GM18867 (cell line): ENCODE results near the gene CPLX3.

ENCODE experiments used
- ATAC-seq: cut with Tn5 transposase; IDR thresholded peaks from one replicate; pipeline ENCODE4 v1.9.1; 2021; ENCODE audit warnings: mild to moderate bottlenecking, moderate library complexity; ENCODE audit not compliant: unreplicated experiment

CPLX3 gene

GRCh38 chr15:74869726-74870407 lies 43.4 kb downstream of the CPLX3 start:
- ATAC-seq = peak; percentile 42

DNA sequence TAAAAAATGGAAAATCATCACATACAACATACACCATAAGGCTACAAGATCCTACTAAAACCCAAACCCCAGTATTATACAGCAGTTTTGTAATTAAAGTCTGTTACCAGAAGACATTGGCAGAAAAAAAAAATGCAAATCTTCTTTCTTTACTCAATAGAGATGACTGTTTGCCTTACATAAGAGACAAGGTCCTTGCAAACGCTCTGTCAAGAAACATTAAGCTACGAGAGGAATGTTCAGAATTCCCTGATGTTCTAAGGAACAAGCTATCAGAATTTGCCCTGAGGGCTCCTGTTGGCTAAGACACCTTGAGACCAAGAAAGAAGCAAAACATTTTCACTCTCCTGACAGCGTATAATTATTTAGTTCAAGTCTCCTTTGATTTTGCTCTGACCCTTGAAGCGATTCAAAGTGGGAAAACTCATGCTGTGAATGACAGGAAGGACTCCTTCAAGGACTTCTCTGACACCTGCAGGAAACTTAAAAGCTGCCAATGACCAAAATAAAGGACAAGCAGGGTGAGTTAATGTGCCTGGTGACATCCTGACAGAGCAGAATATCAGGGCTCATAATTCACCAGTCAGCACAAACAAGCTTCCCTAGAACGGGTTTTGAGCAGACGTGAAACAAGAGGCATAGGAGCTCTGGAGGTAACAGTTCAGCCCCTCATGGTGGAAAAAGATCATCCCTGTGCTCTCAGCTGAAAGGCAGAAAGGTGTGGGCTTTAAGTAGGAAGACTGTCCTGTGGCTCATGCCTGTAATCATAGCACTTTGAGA lies 44.2 kb downstream of the CPLX3 start:
- ATAC-seq = no peak

DNA sequence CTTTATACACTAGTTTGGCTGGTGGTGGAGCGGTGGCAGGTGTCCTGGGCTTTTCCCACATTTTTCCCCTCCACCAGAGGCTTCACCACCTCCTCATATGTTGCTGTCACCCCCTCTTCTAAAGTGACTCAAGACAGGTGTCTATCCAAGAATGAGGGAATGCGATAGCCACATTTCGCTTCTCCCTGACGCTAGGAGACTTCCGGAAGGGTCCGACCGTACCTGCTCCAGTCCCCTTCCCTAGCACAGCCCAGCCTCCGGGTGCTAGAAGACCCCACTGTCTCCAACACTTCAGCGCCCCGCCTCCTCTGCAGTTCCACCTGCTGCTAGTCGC lies 46.2 kb downstream of the CPLX3 start:
- ATAC-seq = no peak

GRCh38 chr15:74873036-74873755 lies 46.8 kb downstream of the CPLX3 start, which contains the start of gene SCAMP2:
Gene SCAMP2, minus strand, starts transcription at chr15:74873365. Its CDS starts 110 bp downstream, at chr15:74873255.
- peak; percentile 74 for ATAC-seq

- no peak for ATAC-seq
Observed at GRCh38 chr15:74873756-74874424, 47.5 kb downstream of the CPLX3 start.

GRCh38 chr15:74878273-74878672 lies 51.8 kb downstream of the CPLX3 start:
- ATAC-seq = no peak
